HepG2 (cell line): ENCODE data around the gene GGA1. TPM values are rescaled to one million over a fixed set of nuclear protein-coding genes. Genes with fewer than 3 reads are reported as not detected.

ENCODE experiments used
- ARHGAP35 ChIP-seq: sonication (generic); formaldehyde crosslinking; IDR thresholded peaks from 2 replicates; pipeline ENCODE4 v1.9.0; 2022; ENCODE audit warnings: mild to moderate bottlenecking, inconsistent platforms, moderate library complexity, missing genetic modification reagents, borderline replicate concordance
- ATM ChIP-seq: fragments of 450-650 bp; IDR thresholded peaks from 2 replicates; pipeline ENCODE4 v1.7.1; 2017; ENCODE audit warnings: mild to moderate bottlenecking, borderline replicate concordance
- DMAP1 ChIP-seq: IDR thresholded peaks from 2 replicates; pipeline ENCODE4 v1.6.1; 2016
- HMGXB4 ChIP-seq, 2 experiments: sonication (generic) in 1 of 2; formaldehyde crosslinking in 1 of 2; IDR thresholded peaks; 2 replicates each; pipeline versions ENCODE4 v1.4.0 to v1.6.1; 2018 to 2020; ENCODE audit warnings: missing genetic modification reagents in 2 of 2, borderline replicate concordance in 1 of 2, low read depth in 1 of 2, mild to moderate bottlenecking in 1 of 2, missing biosample characterization in 1 of 2
- HNF4G ChIP-seq, 2 experiments: sonication (generic) in 1 of 2; formaldehyde crosslinking in 1 of 2; IDR thresholded peaks; 2 replicates each; pipeline versions ENCODE4 v1.4.0 to v1.6.1; 2011 to 2020; ENCODE audit warnings: borderline replicate concordance in 2 of 2, low read depth in 2 of 2, mild to moderate bottlenecking in 2 of 2, low read length in 1 of 2, missing genetic modification reagents in 1 of 2, moderate library complexity in 1 of 2
- JUNB ChIP-seq: sonication (generic); formaldehyde crosslinking; IDR thresholded peaks from 2 replicates; pipeline ENCODE4 v1.8.0; 2022; ENCODE audit warnings: missing genetic modification reagents, mild to moderate bottlenecking, borderline replicate concordance
- KLF11 ChIP-seq: IDR thresholded peaks from 2 replicates; pipeline ENCODE4 v1.6.1; 2016; ENCODE audit warnings: missing compliant biosample characterization
- MED1 ChIP-seq: sonication (generic); formaldehyde crosslinking; IDR thresholded peaks from 2 replicates; pipeline ENCODE4 v1.4.0; 2020; ENCODE audit warnings: missing genetic modification reagents
- MEIS2 ChIP-seq: sonication (generic); formaldehyde crosslinking; IDR thresholded peaks from 2 replicates; pipeline ENCODE4 v1.9.0; 2021; ENCODE audit warnings: mild to moderate bottlenecking, missing genetic modification reagents
- NCOA1 ChIP-seq: sonication (generic); formaldehyde crosslinking; IDR thresholded peaks from 2 replicates; pipeline ENCODE4 v1.9.0; 2021; ENCODE audit warnings: missing genetic modification reagents
- NCOR1 ChIP-seq: fragments of 200-600 bp; sonication (generic); IDR thresholded peaks from 2 replicates; pipeline ENCODE4 v1.7.0; 2017; ENCODE audit warnings: antibody characterized with exemption, low read length, borderline replicate concordance
- PLRG1 ChIP-seq: fragments of 450-650 bp; conservative IDR thresholded peaks from 2 replicates; pipeline ENCODE4 v1.6.1; 2016
- RBM39 ChIP-seq: fragments of 200-400 bp; formaldehyde crosslinking; IDR thresholded peaks from one replicate; pipeline ENCODE4 v1.6.1; 2018; ENCODE audit warnings: antibody characterized with exemption, mild to moderate bottlenecking, low read depth, low read length; ENCODE audit not compliant: poor library complexity, severe bottlenecking
- RFXAP ChIP-seq: sonication (generic); formaldehyde crosslinking; IDR thresholded peaks from 2 replicates; pipeline ENCODE4 v1.4.0; 2020; ENCODE audit warnings: missing genetic modification reagents, borderline replicate concordance
- SMAD1 ChIP-seq: sonication (generic); formaldehyde crosslinking; IDR thresholded peaks from 2 replicates; pipeline ENCODE4 v1.4.0; 2020; ENCODE audit warnings: missing genetic modification reagents, low read depth, mild to moderate bottlenecking, borderline replicate concordance
- SMC3 ChIP-seq: IDR thresholded peaks from 2 replicates; pipeline ENCODE4 v1.6.1; 2011; ENCODE audit warnings: low read length, improper control_type of control experiment
- TFE3 ChIP-seq: IDR thresholded peaks from 2 replicates; pipeline ENCODE4 v1.6.1; 2016
- ZBTB37 ChIP-seq: sonication (generic); formaldehyde crosslinking; IDR thresholded peaks from 2 replicates; pipeline ENCODE4 v1.4.0; 2020; ENCODE audit warnings: mild to moderate bottlenecking, missing genetic modification reagents
- ZFAT ChIP-seq: sonication (generic); formaldehyde crosslinking; conservative IDR thresholded peaks from 2 replicates; pipeline ENCODE4 v1.8.1; 2023; ENCODE audit warnings: missing genetic modification reagents, inconsistent platforms
- ZFP36L1 ChIP-seq: sonication (generic); formaldehyde crosslinking; IDR thresholded peaks from 2 replicates; pipeline ENCODE4 v1.8.0; 2022; ENCODE audit warnings: mild to moderate bottlenecking, missing genetic modification reagents, moderate library complexity
- ZFP37 ChIP-seq: sonication (generic); formaldehyde crosslinking; IDR thresholded peaks from 2 replicates; pipeline ENCODE4 v1.4.0; 2020; ENCODE audit warnings: missing genetic modification reagents, borderline replicate concordance
- ZKSCAN5 ChIP-seq: sonication (generic); formaldehyde crosslinking; IDR thresholded peaks from 2 replicates; pipeline ENCODE4 v1.5.1; 2020; ENCODE audit warnings: mild to moderate bottlenecking, missing genetic modification reagents
- ZNF558 ChIP-seq: sonication (generic); formaldehyde crosslinking; IDR thresholded peaks from 2 replicates; pipeline ENCODE4 v1.9.0; 2022; ENCODE audit warnings: mild to moderate bottlenecking, missing genetic modification reagents, borderline replicate concordance
- ZNF576 ChIP-seq: sonication (generic); formaldehyde crosslinking; IDR thresholded peaks from 2 replicates; pipeline ENCODE4 v1.4.0; 2020; ENCODE audit warnings: mild to moderate bottlenecking, missing genetic modification reagents
- ZNF749 ChIP-seq: sonication (generic); formaldehyde crosslinking; IDR thresholded peaks from 2 replicates; pipeline ENCODE4 v1.8.0; 2022; ENCODE audit warnings: mild to moderate bottlenecking, missing genetic modification reagents, moderate library complexity, borderline replicate concordance
- polyA plus RNA-seq, 8 experiments: library from polyadenylated mRNA; depleted of rRNA in 3 of 8; stranded (reverse) in 7 of 8; unstranded in 1 of 8; fragments of >200 nt; fragmentation: Illumina TruSeq in 4 of 8; extraction: Trizol in 4 of 8; gene quantifications; 2 replicates each; pipeline versions ENCODE4 v1.2.1 to v1.2.3, GENCODE V29; 2011 to 2016; ENCODE audit warnings: low read depth in 4 of 8, missing spikeins in 1 of 8, mixed read lengths in 1 of 8; ENCODE audit not compliant: insufficient read depth in 1 of 8
- total RNA-seq, 5 experiments: library from RNA; depleted of rRNA; stranded (reverse); fragments of >200 nt; fragmentation: Illumina TruSeq; extraction: Trizol; gene quantifications; 2 replicates each; pipeline ENCODE4 v1.2.3, GENCODE V29; 2016; ENCODE audit warnings: low read depth in 1 of 5

The GGA1 gene
- total and polyA plus RNA-seq, 2 of the 13 experiments (the other 11 are each of a cell fraction or from before 2014, with no cell fraction given): 29.1 to 87.2 TPM

GRCh38 chr22:37559901-37560607 is 48.6 kb upstream of the GGA1 start, which contains the start of gene CDC42EP1 (continued):
- no peak for TF ChIP-seq ZKSCAN5
- TF ChIP-seq MEIS2 (CRISPR knock-in tag): no peak
- TF ChIP-seq HNF4G (IDR thresholded peaks at IDR 0.05; ENCODE audit: borderline replicate concordance, low read depth, low read length): no peak
- no peak for TF ChIP-seq HNF4G (CRISPR knock-in tag; IDR thresholded peaks at IDR 0.05; ENCODE audit: borderline replicate concordance, low read depth)
- TF ChIP-seq SMAD1 (CRISPR knock-in tag): peak; percentile 66; the same call in 1 of the 2 replicates
- TF ChIP-seq ZFAT (CRISPR knock-in tag): no peak
- TF ChIP-seq NCOA1: no peak
- TF ChIP-seq SMC3: no peak
- TF ChIP-seq RBM39: no peak
- TF ChIP-seq JUNB: no peak
- TF ChIP-seq ZNF749 (CRISPR knock-in tag): peak; percentile 33; the same call in 1 of the 2 replicates
- no peak for TF ChIP-seq RFXAP (CRISPR knock-in tag)
- 0 out of 2 replicates have a peak, but pooled peaks have one; percentile 25 for TF ChIP-seq ZBTB37 (CRISPR knock-in tag)
- no peak for TF ChIP-seq ZFP37 (CRISPR knock-in tag)
- peak; percentile 44; the same call in 1 of the 2 replicates for TF ChIP-seq DMAP1 (CRISPR knock-in tag)
- no peak for TF ChIP-seq ATM
- peak; percentile 78; the same call in 1 of the 2 replicates for TF ChIP-seq ARHGAP35 (CRISPR knock-in tag)
- TF ChIP-seq ZFP36L1 (CRISPR knock-in tag): peak; percentile 43; the same call in 1 of the 2 replicates
- TF ChIP-seq PLRG1: no peak
- TF ChIP-seq MED1 (CRISPR knock-in tag): peak; percentile 44
- TF ChIP-seq KLF11 (CRISPR knock-in tag): no peak
- no peak for TF ChIP-seq NCOR1
- peak; percentile 44; the same call in 1 of the 2 replicates for TF ChIP-seq ZNF558 (CRISPR knock-in tag)
- TF ChIP-seq TFE3 (CRISPR knock-in tag): no peak
- TF ChIP-seq HMGXB4 (CRISPR knock-in tag; IDR thresholded peaks at IDR 0.05; ENCODE audit: borderline replicate concordance in 1 of 2, low read depth in 1 of 2): peak in 1 of 2 experiments; percentile 77; a peak in 1 of 4 replicates
- TF ChIP-seq ZNF576: 0 out of 2 replicates have a peak, but pooled peaks have one; percentile 41
